Left hindlimb (tissue), 1 donor: ENCODE measurements around the gene RPUSD2.

Experiments
- DNase-seq: peaks from one replicate; pipeline ENCODE4 v3.0.0-alpha.2; 2018

RPUSD2 gene, protein sequence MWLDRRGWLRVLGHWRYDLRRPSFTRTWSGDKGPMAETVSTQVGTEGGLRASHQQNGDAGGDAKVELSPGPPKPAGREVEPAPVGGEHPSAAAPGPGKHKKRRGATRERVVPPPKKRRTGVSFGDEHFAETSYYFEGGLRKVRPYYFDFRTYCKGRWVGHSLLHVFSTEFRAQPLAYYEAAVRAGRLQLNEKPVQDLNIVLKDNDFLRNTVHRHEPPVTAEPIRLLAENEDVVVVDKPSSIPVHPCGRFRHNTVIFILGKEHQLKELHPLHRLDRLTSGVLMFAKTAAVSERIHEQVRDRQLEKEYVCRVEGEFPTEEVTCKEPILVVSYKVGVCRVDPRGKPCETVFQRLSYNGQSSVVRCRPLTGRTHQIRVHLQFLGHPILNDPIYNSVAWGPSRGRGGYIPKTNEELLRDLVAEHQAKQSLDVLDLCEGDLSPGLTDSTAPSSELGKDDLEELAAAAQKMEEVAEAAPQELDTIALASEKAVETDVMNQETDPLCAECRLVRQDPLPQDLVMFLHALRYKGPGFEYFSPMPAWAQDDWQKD

DNA sequence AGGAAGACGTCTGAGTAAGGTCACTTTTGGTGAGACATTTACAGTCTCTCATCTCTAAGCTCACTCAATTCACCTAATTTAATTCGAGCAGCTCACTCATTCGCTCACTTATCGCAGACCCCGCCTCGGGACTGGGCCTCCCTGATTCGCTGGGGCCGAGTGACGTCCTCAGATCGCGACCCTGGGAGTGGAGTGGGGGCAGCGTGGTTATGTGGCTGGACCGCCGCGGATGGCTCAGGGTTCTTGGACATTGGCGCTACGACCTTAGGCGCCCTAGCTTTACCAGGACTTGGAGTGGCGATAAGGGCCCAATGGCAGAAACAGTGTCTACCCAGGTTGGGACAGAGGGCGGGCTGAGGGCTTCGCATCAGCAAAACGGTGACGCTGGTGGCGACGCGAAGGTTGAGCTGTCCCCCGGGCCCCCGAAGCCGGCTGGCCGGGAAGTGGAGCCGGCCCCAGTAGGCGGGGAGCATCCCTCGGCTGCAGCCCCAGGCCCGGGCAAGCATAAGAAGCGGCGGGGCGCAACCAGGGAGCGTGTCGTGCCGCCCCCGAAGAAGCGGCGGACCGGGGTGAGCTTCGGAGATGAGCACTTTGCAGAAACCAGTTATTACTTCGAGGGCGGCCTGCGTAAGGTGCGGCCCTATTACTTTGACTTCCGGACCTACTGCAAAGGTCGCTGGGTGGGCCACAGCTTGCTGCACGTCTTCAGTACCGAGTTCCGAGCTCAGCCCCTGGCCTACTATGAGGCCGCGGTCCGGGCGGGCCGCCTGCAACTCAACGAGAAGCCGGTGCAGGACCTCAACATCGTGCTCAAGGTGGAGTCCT lies at the start of gene RPUSD2:
RPUSD2 (plus strand) TSS at position 171 of the 825 bp plus-strand sequence; CDS start at position 210, 39 bp downstream.
- peak; percentile 94 for DNase-seq

DNA sequence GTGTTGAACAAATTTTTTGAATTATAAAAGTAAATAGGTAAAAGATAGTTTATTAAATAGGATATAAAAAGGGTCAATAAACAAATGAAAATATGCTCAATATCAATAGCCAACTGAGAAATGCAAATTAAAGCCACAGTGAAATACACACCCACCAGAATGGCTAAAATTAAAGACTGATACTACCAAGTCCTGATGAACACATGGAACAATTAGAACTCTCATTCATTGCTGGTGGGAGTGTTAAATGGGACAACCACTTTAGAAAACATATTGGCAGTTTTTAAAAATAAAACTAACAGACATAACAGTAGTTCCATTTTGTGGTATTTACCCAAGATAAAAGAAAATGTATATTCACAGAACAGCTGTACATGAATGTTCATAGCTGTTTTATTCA lies 45.5 kb upstream of the RPUSD2 start:
- no peak for DNase-seq

DNA sequence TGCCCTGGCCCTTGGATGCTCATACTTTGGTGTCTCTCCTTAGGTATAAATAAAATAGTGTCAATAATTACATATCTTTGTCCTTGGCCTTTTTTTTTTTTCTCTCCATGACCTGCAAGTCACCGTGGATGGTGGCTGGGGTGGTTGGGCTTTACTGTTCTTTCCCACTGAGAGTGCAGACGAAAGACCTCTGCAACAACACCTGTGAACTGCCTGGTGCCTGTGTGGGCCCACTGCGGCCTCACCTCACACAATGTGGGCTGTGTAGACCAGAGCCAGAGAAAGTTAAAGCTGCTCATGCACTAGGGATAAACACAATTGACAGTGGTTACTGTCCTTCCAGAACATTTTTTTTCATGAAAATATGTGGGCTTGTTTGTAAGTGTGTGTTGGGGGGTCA lies 43.2 kb upstream of the RPUSD2 start:
- no peak for DNase-seq

DNA sequence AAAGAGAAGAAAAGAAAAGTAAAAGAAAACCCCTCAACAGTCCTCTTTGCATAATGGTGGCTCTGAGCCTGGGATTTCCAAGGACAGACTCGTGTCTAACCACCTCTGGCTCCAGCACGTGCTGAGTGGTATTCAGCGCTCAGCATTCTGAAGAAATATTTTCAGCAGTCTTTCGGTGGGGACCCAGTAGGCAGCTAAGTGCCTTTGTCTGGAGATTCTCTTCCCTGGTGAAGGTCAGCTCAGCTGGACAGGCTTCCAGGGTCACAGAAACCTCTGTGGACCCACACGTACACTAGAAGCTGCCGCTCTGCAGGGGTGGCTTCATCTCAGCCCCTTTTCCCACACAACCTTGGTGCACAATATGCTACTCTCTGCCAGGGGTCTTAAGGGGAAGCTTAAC lies 40.3 kb upstream of the RPUSD2 start:
- no peak for DNase-seq

DNA sequence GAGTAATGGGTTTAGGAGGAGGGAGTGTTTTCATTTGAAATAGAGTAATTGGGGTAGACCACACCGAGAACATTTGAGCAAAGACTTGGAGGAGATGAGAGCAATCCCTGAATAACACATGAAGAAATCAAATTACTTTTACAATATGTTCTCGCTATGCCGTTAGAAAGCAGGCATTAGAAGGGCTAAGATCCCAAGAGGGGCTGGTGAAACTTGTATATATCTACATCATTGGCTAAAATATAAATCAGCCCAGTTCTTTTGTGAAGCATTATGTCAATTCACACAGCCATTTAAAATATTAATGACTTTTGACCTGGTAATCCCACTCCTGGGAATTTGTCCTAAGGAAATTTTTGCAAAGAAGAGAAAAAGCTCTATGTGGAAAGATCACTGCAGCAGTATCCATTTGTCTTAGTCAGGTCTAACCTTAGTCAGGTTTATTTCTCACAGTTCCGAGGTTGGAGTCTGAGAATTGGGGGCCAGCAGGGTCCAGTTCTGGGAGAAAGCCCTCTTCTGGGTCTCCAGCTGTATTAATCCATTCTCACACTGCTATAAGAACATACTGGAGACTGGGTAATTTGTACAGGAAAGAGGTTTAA lies 35.2 kb upstream of the RPUSD2 start:
- no peak for DNase-seq

DNA sequence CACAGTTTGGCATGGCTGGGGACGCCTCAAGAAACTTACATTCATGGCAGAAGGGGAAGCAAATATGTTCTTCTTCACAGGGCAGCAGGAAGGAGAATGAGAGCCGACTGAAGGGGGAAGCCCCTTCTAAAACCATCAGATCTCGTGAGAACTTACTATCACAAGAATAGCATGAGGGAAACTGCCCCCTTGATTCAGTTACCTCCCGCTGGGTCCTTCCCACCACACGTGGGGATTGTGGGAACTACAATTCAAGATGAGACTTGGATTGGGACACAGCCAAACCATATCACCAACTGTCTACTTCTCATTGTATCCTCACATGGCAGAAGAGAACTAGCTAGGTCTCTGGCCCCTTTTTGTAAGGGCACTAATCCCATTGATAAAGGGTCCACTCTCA lies 34.7 kb upstream of the RPUSD2 start:
- no peak for DNase-seq

DNA sequence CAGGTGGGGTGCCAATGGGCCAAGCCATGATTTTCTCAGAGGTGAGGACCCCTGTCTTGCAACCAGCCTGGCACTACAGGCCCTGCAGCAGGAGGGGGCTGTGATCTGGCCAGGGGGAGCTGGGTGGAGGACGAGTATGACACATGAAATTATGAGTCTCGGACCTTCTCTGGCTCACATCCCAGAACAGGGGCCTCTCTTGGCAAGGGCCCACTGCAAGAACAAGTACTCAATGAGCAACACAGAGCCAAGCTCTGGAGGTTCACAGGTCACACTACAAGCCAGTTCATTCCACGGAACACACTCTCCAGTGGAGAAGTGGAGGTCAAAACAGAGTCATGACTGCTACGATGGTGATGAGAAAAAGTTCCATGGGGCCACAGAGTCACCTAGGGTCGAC lies 32.6 kb upstream of the RPUSD2 start:
- DNase-seq = peak; percentile 53

DNA sequence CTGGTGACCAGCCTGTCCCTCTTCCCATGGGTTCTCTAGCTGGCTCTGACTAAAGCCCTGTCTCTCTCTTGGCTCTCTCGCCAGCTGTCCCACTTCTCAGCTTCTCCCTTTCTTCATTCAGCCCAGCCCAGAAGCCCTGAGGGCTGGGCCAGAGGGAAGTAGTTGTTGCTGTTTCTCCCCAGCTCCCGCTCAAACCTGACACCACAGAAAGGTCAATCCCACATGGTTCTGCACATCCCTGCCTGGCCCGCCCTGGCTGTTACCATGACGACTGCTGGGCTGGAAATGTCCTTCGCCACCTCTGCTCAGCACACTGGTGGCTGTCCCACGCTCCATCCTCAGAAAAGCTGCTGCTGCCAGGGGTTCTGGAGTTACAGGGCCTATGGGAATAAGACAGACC lies 30.1 kb upstream of the RPUSD2 start:
- DNase-seq = no peak

DNA sequence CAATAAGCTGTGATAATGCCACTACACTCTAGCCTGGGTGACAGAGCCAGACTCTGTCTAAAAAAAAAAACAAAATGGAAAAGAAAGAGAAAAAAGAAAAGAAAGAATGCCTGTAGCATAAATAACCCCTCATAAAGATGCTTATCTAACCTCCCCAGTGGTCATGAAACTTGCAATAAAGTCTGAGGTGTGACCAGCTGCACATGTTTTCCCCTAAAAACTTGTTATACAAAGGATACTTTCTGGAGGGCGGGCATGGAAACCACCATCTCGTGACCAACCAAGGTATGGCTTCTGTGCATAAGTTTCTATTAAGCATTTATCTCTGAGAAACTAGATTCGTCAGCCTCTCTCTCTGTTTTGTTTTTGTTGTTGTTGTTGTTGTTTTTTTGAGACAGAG lies 26.0 kb upstream of the RPUSD2 start:
- DNase-seq = no peak

DNA sequence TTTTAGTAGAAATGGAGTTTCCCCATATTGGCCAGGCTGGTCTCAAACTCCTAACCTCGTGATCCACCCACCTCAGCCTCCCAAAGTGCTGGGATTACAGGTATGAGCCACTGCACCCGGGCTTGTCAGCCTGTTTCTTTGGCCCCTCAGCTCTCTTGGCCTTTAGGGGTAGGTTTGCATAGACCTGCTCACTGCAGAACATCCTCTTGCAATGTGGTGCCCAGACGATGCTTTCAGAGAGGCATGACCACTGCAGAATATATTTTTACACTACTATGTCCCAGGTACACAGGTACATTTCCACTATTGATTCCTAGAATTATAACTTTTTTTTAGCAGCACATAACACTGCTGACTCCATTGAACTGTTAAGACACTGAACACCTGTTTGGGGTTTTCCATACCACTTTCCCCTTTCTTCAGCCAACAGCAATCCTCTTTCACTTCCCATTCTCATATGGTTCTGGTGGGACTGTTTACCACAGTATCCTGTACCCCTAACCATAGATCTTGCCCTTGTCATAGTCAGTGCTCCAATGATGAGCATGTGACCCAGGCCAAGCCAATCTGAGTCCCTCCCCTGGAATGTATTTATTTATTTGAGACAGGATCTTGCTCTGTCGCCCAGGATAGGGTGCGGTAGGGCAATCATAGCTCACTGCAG lies 25.3 kb upstream of the RPUSD2 start:
- no peak for DNase-seq

DNA sequence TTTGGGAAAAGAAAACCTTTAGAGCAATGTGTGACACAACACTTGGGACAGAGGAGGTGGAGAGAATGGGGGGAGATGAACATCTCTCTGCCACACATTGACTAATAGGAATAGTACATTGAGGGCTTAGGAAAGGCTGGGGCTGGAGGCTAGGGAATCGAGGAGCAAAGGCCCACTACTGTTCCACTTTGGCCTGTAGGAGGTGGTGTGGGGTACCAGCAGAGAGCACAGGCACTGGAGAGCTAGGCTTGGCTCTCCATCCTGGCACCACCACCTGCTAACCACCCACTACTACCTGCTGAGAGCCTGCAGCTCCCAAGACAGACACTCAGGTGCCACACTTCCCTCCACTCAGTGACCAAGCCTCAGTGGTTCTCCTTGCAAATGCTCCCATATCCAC lies 23.6 kb upstream of the RPUSD2 start:
- no peak for DNase-seq

DNA sequence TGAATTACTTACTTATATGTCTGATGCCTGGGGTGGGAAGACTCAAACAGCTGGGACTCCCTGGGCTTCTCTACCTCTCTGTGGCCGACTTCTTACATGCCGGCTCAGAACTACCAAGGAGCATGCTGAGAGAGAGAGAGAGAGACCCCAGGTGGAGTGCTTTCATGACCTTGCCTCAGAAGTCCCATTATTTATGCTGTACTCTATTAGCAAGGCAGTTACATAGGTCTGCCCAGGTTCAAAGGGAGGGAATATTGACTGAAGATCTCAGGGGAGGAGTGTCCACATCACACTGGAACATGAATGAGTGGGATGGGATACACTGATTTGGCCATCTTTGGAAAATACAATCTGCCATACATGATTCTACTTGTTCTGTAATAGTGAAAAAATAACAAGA lies 20.5 kb upstream of the RPUSD2 start:
- no peak for DNase-seq

DNA sequence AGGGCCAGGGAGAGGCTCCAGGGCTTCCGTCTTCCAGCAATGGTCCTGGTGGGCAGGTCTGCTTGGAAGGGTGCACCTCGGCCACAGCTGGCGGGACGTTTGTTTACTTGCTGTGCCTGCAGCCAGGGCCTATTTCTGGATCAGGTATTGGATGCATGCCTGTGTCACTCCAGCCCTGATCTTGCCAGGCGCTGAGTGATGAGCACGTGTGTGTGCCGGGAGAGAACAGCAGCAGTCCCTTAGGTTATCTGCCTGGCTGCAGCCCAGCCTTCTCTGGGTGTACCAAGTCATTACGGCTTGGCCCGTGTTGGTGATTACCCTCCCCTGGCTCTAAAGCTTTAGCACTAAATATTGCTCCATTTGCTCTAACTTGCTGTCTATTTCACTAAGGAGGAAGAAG lies 19.2 kb upstream of the RPUSD2 start:
- DNase-seq = no peak

DNA sequence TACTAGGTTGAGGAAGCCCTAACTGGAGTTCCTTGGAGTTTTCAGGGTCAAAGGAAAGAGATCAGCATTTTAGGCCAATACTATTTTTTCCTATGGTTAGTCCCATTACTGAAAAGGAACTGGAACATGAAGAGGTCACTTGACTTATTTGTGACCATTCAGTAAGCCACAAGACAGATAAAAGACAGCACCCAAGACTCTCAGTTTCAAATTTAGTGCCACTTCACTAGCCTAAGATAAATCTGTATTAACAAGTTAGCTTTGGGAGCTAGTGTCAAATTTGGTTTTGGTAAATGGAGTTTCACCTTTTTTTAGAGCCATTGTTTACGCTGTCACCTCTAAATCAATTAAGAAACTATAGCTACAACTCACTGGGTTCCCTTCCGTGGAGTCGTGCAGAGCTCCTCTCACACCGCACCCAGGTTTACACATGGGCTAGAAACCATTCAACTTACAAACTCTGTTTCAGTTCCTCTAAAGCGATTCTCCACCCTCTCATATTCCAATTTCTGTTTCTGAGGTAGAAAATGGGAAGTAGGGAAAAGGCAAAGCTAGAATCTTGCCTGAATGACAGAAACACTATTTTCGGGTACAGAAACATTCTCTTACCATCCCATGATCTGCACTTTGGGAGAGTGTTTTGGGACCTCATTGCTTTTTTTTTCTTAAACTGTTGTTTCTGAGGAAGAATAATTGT lies 18.6 kb upstream of the RPUSD2 start:
- DNase-seq = no peak

DNA sequence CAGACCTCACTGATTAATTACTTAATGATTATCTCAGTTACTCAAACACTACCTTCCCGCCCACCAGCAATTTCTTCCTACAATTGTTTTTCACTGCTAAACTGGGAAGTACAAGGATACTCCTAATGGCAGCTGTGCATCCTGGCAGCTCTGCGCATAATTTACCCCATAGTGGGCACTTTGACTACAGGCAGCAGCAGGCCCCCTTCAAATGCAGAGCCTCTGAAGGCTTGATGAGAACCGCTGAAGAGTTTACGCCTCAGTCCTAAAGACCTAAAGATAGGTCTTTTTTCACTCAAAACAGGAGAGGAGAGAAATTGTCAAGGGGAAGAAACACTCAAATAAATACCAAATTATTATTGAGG lies 15.0 kb upstream of the RPUSD2 start:
- DNase-seq = no peak

DNA sequence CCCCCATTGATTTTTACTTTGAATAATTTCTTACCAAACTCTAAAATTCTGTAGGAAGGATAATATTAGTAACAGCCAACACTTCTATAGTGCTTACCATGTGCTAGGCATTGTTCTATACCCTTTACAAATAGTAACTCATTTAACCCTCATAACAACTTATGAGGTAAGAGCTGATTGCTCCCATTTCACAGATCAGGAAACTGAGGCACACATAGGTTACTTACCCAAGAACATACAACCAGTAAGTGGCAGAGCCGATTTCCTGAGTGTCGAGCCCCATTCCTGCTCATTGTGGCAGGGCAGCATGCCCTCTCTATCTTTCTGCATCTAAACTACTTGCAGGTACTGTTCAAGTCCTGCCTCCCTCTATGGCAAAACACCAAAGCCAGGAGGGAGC lies 13.2 kb upstream of the RPUSD2 start:
- no peak for DNase-seq

DNA sequence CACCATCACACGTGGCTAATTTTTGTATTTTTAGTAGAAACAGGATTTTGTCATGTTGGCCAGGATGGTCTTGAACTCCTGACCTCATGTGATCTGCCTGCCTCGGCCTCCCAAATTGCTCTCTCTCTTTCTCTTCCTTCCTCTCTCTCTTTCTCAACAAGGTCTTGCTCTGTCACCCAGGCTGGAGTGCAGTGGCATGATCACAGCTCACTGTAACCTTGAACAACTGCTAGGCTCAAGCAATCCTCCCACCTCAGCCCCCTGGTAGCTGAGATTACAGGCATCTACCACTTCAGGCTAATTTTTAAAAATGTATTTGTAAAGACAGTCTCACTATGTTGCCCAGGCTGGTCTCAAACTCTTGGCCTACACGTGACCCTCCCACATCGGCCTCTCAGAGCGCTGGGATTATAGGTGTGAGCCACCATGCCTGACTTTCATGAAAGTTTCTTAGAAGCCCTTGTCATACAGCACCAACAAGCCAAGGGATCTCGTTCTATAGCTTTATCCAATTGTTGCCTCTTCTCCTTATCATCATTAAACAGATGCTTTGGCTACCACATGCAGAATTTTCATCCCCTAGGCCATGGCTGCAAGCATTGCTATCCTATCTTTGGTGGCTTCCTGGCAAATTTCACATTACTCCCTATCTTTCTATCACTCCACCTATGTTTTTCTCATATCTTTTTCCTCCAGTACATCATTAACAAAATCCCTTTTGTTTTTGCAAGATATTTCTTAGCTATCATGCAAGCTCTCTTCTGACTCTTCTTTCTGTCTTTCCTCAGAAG lies 10.0 kb upstream of the RPUSD2 start:
- DNase-seq = no peak

DNA sequence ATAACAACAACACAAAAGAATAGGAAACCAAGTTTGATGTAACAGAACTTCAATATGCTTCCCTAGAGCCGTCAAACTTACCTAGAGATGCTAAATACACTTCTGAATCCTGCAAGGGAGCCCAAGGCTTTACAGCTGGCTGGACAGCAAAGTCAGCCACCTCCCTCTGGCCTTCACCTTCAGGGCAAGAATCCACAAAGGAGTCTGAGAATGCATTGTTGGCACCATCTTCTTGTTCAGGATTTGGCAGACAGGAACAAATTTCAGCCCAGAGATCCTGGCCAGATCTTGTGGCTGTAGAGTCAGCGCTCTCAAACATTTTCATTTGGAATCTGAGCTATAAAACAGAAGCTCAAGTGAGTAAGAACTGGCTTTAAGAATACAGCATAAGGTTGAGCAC lies 6.4 kb upstream of the RPUSD2 start:
- no peak for DNase-seq

DNA sequence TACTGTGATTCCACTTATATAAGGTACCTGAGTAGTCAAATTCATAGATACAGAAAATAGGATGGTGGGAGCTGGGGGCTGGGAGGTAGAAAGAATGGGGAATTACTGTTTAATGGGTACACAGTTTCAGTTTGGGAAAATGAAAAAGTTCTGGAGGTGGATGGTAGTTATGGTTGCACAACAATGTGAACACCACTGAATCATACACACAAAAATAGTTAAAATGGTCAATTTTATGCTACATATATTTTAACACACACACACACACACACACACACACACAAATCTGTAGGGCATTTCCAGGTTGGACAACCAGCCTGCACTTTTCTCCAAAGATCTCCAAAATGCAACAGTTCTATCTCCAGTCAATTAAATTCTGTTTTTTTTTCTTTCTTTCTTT lies 5.7 kb upstream of the RPUSD2 start:
- DNase-seq = no peak

DNA sequence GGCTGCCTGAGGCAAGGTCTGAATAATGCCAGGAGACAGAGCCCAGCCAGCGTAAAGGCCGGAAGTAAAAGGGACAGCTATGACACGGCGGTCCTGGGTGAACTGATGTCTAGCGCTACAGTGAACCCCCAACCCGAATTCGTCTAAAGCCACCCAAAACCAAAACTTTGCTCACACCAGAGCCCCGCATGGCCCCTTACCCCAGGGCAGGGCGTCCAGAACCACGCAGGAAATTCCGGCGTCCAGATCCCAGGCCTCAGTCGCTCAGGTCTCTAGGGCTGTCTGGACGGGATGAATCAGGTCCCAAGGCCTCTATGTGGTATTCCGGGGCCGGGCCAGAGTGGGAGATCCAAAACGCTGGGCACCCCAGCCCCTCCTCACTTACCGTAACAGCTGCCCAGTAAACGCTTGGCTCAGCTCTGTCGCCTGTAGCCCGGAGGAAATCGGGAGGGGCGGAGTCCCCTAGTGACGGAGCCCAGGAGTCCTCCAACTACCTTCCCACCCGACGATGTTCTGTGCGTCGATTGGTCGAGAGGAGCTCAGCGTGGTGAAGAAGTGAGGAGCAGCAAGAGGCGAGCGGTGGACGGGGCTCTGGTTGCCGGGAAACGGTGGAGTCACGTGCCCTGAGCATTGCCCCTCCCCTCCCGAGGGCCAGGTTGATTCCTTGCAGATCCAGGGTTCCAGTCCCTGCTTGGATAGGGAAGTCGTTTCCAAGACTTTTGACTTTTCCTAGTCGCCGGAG lies 4.3 kb upstream of the RPUSD2 start, which contains the start of gene CCDC32:
CCDC32 (minus strand) TSS at position 452 of the 742 bp plus-strand sequence. CDS start 2,027 bp downstream, outside the sequence.
- DNase-seq = peak; percentile 98
